Measurements from ENCODE around the gene ZNF423.

The ZNF423 gene

DNA sequence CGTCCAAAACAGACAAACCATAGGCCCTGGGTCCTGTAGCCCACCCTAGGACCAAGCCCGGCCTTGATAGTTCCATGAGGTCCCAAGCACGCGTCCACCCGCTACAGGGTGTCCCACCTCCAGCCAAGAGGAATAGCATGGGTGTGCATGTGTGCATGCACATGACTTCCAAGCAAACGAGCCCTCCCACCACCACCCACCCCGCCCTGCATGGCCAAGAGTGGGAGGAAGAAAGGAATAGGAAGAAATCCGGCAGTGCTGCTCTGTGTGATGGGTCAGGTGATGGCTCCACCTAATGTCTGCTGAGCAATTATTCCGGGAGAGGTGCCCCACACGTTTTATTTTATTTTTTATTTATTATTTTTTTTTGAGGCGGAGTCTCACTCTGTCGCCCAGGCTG lies 184.6 kb downstream of the ZNF423 start:
- no peak for DNase-seq (ENCODE audit: low read depth in 1 of 2, low spot score in 1 of 2)

DNA sequence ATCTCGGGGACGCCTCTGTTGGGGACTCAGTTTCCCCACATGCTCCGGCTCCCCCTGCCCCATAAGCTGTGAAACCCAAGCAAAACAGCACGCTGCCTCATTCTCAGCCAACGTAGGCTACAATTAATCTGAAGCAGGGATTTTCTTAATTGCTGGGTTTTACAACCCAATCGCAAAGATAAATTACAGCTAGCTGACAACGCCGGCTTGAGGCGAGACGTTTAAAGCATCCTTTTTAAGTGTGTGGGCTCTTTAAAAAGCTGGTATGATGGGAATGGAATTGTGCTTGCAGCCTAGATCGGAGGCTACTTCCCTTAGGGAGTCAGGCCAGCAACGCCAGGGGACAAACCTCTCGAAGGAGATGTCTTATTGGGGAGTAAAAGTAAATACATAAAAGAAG lies 185.3 kb downstream of the ZNF423 start:
- DNase-seq (ENCODE audit: low read depth in 1 of 2, low spot score in 1 of 2), result no peak

DNA sequence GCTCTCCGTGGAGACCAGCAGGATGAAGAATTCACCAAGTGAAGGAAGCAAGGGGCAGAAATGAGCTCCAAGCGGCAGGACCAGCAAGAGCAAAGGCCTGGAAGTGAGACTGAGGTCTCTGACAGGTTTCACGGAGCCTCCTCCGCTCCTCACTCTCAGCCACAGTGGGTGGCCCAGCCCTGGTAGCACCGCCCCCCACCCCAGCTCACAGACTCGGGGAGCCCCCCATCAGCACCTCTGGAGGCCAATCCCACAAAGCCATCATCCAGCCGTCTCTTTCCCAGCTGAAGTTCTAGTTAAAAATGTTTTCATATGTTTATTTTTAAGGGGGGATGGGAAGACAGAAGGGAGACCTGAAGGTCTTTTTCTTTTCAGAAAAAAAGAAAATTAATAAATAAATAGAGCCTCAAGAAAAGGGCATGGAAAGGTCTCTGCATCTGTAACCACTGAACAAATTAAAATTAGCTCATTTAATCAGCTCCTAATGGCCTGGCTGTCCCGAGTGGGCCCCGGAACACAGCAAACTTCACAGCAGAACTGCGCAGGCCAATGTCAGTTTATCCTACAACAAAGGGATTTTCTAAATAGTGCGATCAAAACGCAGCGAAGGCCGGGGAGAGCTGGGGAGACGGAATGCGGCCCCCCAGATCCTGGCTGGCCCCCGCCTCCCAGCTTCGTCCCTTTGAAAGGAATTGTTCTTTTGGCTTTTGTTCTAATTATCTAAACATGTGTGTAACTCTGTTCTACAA lies 190.3 kb downstream of the ZNF423 start:
- DNase-seq (ENCODE audit: low read depth in 1 of 2, low spot score in 1 of 2), result no peak

DNA sequence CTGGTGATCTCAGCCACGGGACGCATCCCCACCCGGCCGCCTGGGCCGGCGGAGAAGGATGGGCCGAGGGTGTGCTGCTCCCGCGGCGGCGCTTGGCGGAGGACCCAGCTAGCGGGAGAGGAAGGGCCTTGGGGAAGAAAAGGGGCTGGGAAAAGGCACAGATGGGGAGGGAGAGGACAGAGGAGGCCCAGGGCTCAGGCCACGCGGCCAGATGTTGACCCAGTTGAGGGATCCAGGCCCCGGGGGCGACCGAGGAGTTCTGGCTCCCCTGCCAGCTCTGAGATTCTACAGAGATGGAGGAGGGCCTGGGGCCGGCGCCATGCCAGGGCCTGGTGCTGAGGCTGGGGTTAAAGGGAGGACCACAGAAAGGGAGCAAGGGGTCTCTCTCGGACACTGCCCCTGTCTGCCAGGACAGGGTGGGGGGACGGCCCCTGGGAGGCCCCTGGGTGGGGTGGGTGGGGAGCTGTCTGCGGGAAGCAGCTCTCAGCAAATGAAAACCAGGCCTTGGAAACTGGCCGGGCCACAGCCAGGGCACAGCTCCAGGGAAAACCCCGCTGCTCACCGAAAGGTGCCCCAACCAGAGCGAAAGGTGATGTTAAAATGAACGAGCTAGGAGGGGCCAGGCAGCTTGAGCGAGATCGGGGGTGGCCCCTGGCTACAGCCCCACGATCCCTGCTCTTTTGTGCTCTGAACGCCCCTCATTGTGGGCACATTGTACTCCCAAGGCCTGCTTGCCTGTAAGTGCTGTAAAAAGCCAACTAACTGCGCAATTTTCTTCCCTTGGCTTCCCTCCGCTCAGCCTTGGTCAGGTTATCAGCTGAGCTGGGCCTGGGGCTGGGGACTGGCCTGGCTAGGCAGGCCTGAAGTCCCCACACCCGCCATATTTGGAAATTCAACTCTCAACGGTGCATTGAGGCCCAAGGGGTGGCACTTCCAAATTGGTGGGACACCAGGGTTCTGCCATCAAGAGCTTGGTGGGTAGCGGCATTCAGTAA lies 191.4 kb downstream of the ZNF423 start:
- no peak for DNase-seq (ENCODE audit: low read depth in 1 of 2, low spot score in 1 of 2)

DNA sequence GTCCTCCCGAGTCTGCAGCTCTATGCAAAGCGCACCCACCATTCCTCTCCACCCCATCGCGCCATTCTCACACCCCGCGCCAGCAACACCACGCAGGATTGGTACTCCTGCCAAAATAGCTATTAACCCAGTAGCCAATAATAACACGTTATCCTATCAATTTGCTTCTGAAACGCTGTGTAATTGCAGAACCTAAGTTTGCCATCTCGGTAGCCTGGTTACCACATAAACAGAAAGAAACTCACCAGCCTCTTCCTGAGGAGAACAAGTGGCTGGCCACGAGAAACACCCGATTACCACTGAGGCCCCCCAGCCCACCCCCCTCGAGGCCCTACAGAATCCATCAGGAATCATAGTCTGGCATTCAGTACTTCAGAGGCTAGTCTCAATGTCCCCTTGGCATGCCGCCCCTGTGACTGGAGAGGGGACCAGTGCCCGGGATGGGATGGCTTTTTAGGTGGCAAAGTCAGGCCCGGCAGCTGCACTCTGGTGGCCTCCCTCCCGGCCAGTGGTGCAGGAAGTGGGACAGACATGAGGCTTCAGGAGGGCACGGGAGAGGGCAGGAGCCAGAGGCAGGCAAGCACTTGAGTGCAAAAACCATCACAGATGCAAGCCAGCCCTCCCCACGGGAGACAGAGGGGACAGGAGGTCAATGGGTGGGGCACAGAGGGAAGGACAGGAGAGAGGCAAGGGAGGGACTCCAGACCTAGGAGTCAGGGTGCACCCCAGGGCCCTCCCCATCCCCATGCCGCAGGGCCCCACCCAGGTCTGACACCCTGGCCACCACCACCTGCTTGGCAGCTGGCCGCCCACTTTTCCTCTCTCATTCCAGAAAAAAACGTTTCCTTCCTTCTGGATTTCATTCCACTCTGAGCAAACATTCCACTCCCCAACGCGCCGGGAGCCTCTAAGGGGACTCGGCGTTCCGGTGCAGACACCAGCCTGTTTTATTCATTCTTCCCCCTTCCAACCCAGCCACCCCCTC lies 192.5 kb downstream of the ZNF423 start:
- no peak for DNase-seq (ENCODE audit: low read depth in 1 of 2, low spot score in 1 of 2)

DNA sequence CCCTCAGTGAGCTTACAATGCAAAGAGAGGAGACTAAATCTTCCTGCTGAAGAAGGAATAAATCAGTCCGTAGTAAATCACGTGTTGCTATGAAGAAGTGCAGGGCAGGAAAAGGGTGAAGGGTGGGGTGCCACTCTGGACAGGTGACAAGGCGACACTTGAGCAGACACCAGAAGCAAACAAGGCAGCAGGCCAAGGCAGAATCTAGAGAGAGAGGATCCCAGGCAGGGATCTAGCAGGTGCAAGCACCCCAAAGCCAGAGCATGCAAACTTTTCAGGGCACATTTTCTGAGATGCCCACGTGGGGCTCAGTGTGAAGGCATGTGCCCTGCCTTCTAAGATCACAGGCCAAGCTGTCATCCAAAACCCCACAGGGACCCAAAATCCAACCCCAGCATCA lies 193.3 kb downstream of the ZNF423 start:
- no peak for DNase-seq (ENCODE audit: low read depth in 1 of 2, low spot score in 1 of 2)

DNA sequence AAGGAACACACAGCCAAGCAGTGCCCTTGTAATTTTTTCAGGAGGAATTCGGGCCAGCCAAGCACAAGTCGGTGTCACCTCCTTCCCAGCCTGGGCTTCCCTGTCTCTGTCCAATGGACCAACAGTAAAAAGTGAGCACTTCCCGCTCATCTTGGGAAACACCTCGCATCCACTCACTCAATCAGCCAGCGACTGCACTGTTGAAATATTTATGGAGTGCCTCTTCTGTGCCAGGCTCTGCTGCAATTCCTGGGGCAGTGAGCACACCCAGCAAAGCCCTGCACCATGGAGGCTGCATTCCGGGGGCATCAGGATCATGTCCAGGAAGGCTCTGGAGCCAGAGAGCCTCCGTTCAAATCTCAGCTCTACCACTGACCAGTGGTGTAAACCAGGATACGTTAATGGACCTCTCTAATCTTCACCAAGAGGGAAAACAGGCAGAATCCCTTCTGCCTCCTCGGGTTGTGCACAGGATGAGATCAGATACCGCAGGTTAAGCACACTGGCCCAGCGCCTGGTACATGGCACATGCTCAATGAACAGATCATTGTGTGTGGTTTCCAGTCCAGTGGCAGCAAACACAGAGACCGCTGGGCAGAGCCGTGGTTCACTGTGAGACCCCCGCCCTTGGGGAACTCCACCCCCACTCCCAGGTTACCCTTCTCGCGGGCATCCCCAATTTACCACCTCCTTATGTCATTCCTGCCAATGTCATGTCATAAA lies 194.3 kb downstream of the ZNF423 start:
- DNase-seq (ENCODE audit: low read depth in 1 of 2, low spot score in 1 of 2), result no peak

DNA sequence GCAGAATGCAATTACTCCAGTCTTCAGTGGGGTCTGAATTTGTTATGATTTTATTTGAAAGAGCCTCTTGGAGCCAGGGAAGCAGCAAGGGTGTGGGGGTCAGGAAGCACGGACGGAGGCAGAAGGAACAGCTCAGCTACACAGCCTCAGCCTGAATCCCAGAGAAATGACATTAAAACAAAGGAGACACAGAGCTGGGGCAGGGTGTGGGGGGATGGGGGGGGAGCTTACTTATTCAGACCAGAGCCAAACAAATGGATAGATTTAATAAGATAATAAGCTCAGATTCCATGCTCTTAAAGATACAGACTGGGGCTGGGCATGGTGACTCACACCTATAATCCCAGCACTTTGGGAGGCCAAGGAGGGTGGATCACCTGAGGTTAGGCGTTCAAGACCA lies 195.3 kb downstream of the ZNF423 start:
- DNase-seq (ENCODE audit: low read depth in 1 of 2, low spot score in 1 of 2), result no peak

DNA sequence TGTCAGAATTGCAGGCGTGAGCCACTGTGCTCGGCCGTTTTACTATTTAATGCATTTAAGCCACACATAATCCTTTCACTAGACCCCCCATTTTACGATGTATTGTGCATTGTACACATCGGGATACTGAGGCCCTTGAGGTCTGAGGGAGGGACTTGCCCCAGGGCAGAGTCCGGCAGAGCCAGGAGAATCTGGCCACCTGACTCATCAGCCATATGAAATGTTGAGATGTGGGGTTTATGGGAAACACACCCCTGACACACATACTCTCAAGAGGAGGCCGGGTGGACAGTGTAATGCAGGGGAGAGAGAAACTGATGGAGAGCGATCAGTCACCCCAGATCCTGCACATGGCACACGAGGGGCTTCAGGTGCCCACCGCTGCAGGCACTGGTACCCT lies 196.6 kb downstream of the ZNF423 start:
- DNase-seq (ENCODE audit: low read depth in 1 of 2, low spot score in 1 of 2), result no peak

DNA sequence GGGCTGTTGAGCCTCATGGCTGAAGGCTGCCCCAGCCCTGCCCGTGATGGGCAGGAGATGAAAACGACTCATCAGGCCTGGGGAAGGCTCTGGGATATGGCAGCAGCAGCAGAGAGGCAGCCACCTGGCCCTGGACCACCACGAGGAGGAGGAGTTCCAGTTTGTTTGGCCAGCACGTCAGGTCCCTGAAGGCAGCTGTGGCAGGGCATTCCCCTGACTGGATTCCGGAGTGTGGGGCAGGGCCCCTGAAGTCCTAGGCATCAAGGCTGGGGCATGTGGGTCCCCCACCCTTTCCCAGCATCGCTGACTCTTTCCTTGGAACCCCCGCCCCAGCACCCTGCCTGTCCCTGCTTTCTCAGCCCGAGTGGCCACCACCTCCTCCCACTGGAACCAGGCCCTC lies 197.4 kb downstream of the ZNF423 start:
- DNase-seq (ENCODE audit: low read depth in 1 of 2, low spot score in 1 of 2), result no peak

DNA sequence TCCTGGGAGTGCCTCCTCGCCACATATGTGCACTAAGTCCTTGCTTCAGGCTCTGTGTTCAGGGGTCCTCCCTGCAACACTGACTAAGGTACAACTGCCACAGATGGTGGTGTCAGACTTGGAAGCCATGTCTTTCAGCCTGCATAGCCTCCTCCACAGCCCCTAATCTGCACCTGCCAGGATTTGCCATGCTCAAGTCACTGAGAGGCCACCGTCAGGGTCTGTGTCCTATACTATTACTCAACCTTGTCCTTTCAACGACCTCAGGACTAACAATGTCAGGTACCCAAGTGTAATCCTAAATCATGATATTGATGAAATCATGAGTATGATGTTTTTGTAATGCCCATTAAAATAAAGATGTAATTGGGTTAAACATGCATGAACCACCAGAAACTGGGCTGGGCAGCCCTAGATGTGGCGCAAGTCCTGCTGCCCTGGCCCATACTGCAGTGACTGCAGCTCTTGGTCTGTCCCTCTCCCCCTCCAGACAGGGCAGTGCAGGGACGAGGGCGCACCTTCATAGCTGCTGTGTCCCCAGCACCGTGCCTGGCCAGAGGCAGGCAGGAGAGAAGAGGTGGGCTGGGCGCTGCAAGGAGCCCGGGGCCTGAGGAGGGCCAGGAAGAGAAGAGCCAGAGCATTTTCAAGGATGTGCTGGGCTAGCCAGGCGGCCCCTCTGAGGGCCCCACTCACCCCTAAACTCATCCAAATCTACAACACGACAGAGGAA lies 198.0 kb downstream of the ZNF423 start:
- no peak for DNase-seq (ENCODE audit: low read depth in 1 of 2, low spot score in 1 of 2)

DNA sequence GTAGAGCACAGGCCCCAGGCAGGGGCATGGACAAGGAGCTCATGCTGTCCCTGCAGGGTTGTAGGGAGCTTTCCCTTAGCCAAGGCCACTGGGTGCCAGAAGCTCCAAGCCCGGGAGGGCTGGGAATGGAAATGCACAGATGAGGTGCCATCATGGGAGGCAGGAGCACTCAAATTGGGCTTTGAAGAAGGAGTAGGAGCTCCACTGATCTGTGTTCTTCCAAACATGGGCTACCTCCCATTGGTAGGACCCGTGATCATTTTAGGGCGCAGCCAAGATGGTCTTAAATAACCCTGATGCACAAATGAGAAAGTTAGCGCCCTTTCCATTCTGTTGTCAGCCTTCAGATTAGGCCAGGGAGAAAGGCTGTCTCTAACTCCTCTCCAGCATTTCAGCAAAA lies 201.5 kb downstream of the ZNF423 start:
- no peak for DNase-seq (ENCODE audit: low read depth in 1 of 2, low spot score in 1 of 2)

DNA sequence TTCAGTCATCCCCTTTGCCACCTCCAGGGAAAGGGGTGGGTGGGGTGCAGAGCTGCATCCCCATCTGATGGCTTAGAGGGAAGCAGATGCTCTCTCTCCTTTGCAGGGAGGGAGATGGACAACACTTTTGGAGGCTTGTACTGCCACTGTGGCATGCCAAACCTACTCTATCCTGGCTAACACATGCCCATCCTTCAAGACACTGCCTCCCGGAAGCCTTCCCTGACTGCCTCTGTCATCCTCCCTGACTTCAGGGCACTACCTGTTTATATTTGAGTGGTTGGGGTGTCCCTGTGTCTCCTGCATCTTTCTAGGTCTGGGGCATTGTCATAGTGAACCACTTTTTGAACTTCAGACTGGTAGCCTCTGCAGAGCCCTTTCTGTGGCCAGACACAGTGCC lies 202.3 kb downstream of the ZNF423 start:
- DNase-seq (ENCODE audit: low read depth in 1 of 2, low spot score in 1 of 2), result no peak

DNA sequence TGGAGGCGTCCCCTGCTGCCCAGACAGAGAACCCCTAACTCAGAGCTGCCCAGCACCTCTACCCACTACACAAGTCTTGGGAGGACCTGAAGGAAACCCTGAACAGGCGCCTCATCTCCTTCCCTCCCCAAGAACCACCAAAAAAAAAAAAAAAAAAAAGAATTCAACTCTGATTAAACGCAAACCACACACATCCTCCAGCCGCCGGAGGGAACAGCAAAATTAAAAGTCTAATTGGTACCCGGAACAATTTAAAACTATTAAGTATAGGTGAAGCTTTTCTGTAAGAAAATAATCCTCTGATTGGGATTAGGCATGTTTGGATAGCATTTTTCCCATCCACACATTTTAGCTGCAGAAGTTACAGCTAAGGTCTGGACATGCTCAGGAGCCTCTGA lies 202.7 kb downstream of the ZNF423 start:
- DNase-seq (ENCODE audit: low read depth in 1 of 2, low spot score in 1 of 2), result no peak

DNA sequence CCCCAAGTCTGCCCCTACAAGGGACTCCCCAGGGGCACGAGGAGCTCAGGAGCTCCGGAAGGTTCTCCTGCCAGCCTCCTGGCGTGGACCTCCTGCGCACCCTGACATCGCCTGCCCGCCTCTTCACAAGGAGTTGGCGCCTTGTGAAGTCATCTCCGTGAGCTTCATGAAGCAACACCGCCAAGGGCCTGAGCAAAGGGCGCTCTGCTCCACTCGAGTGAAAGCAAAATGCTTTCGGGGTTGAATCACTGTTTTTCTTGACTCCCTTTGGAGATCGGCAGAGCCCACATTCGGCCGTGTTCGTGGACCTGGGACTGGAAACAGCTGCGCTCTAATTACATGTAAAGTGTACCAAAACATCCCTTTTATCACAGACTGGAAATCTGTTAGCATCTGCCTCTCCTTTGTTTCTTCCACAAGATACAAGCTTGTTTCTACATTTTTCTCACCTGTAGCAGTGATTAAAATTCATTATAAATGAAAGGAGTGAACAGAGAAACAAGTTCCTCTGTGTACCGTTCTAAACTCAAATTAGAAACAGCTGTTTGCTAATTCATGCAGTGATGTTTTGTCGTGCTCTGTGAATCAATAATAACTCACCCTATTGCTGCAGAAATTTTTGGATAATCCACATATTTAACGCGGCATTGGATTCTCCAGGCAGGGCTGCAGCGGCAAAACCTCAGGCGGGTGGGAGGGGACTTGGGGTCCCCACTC lies 203.3 kb downstream of the ZNF423 start:
- no peak for DNase-seq (ENCODE audit: low read depth in 1 of 2, low spot score in 1 of 2)

DNA sequence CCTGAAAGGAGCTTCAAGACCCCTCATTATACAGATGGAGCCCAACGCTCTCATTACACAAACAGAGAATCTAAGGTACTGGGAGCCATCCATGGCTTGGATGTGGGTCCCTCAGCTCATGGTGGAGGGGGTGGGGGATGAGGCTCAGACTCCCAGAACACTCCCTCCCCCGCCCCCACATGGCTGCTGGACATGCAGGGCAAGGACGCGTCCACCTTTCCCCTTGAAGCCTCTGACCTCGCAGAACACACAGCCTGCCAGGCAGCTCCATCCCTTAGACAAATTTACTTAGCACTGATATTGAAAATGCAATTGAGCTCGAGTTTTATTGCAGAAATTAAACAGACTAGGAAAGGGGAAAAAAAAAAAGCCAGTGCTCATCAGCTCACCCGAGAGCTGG lies 203.9 kb downstream of the ZNF423 start:
- DNase-seq (ENCODE audit: low read depth in 1 of 2, low spot score in 1 of 2), result no peak

DNA sequence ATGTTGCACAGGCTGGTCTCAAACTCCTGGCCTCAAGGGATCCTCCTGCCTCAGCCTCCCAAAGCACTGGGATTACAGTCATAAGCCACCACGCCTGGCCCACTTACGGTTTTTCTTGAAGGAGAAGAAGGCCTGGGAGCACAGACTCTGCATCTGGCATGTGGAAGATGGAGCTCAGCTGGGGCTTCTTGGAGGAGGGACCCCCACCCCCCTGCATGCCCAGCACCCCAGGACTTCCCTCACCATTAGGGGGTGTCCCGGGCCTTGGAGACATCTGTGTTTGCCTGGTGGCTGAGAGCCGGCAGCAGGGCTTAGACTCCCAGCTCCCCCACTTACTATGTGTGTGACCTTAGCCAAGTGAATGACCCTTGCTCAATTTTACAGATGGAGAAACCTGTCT lies 204.7 kb downstream of the ZNF423 start:
- no peak for DNase-seq (ENCODE audit: low read depth in 1 of 2, low spot score in 1 of 2)

DNA sequence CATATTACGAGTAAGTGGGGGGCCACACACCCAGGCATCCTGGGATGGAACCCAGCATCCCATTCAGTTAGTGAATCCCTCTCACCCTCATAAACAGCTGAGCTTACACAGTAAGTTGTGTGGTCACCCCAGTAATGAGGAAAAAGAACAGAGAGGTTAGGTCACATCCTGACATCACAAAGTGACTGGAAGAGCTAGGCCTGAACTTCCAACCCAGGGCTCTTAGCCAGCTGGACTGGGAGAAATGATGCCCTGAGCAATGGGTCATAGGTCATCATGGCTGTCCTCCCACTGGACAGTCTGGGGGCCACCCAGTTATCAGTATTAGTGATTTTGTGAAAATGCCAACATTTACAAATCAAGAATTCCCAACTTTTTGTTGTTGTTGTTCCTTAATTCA lies 205.3 kb downstream of the ZNF423 start:
- no peak for DNase-seq (ENCODE audit: low read depth in 1 of 2, low spot score in 1 of 2)
